ENCODE data around the gene LPP. TPM values are rescaled to one million over a fixed set of nuclear protein-coding genes. Genes with fewer than 3 reads are reported as not detected.

LPP gene
- polyA plus RNA-seq, 1 donor (not counting 4 experiments of a cell fraction or from before 2014, with no cell fraction given) = 16.0 TPM

- Histone ChIP-seq H4K20me1 (ENCODE audit: control insufficient read depth, extremely low read depth, insufficient read depth, low read length) (no peaks in the 10 kb centered on the region), H3K9me3 (ENCODE audit: control insufficient read depth, low read depth, low read length) (no peaks in the 10 kb centered on the region), H3K4me1 (ENCODE audit: control insufficient read depth, extremely low read depth, insufficient read depth, low read length) (no peaks in the 10 kb centered on the region), H3K27me3 (ENCODE audit: control insufficient read depth, extremely low read depth, insufficient read depth, low read length) (no peaks in the 10 kb centered on the region), H3K4me2 (ENCODE audit: control insufficient read depth, extremely low read depth, insufficient read depth, low read depth, low read length) (no peak overlapping the region), H2AFZ (ENCODE audit: control insufficient read depth, low read length) (no peak overlapping the region), H3K36me3 (ENCODE audit: control insufficient read depth in 2 of 2, extremely low read depth in 1 of 2, insufficient read depth in 2 of 2, low read length in 2 of 2) (no peaks in the 10 kb centered on the region), H3K9me1 (ENCODE audit: control insufficient read depth, extremely low read depth, insufficient read depth, low read length) (no peaks in the 10 kb centered on the region), H3K79me2 (ENCODE audit: control insufficient read depth, insufficient read depth, low read length) (no peaks in the 10 kb centered on the region), H3K9ac (ENCODE audit: control insufficient read depth, extremely low read depth, insufficient read depth, low read length) (no peak overlapping the region), H3K27ac (ENCODE audit: control insufficient read depth, insufficient read depth, low read length) (no peak overlapping the region), H3K4me3 (ENCODE audit: control insufficient read depth in 2 of 3, extremely low read depth in 1 of 3, insufficient read depth in 2 of 3, low read depth in 1 of 3, low read length in 3 of 3) (no peak overlapping the region)
- DNase-seq (ENCODE audit: low read depth, low spot score) = no peak
- no peak for FAIRE-seq
- TF ChIP-seq EZH2 (IDR thresholded peaks at IDR 0.05; ENCODE audit: low read length) = no peak
- TF ChIP-seq, protein P1, sequence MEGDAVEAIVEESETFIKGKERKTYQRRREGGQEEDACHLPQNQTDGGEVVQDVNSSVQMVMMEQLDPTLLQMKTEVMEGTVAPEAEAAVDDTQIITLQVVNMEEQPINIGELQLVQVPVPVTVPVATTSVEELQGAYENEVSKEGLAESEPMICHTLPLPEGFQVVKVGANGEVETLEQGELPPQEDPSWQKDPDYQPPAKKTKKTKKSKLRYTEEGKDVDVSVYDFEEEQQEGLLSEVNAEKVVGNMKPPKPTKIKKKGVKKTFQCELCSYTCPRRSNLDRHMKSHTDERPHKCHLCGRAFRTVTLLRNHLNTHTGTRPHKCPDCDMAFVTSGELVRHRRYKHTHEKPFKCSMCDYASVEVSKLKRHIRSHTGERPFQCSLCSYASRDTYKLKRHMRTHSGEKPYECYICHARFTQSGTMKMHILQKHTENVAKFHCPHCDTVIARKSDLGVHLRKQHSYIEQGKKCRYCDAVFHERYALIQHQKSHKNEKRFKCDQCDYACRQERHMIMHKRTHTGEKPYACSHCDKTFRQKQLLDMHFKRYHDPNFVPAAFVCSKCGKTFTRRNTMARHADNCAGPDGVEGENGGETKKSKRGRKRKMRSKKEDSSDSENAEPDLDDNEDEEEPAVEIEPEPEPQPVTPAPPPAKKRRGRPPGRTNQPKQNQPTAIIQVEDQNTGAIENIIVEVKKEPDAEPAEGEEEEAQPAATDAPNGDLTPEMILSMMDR (optimal IDR thresholded peaks at IDR 0.05 in 1 of 3, IDR thresholded peaks at IDR 0.05 in 1 of 3, conservative IDR thresholded peaks at IDR 0.05 in 1 of 3; ENCODE audit: extremely low read depth in 1 of 3, insufficient read depth in 2 of 3, low read length in 3 of 3) = no peak
- dilution Hi-C loops (cut with MboI; ENCODE audit: extremely low pct_ligation_motif_present, low sequenced_read_pairs) = no loop called here
Measured at GRCh38 chr3:188641076-188641475, 487.1 kb downstream of the LPP start.

GRCh38 chr3:188643736-188644135 lies 489.8 kb downstream of the LPP start:
- H4K20me1 ChIP-seq (ENCODE audit: control insufficient read depth, extremely low read depth, insufficient read depth, low read length) = no peaks in the 10 kb centered on the region
- H3K27me3 ChIP-seq (ENCODE audit: control insufficient read depth, extremely low read depth, insufficient read depth, low read length) = no peaks in the 10 kb centered on the region
- no peaks in the 10 kb centered on the region for H3K9me3 ChIP-seq (ENCODE audit: control insufficient read depth, low read depth, low read length)
- no peak overlapping the region for H3K4me2 ChIP-seq (ENCODE audit: control insufficient read depth, extremely low read depth, insufficient read depth, low read depth, low read length)
- H3K79me2 ChIP-seq (ENCODE audit: control insufficient read depth, insufficient read depth, low read length) = no peaks in the 10 kb centered on the region
- H3K4me3 ChIP-seq (ENCODE audit: control insufficient read depth in 2 of 3, extremely low read depth in 1 of 3, insufficient read depth in 2 of 3, low read depth in 1 of 3, low read length in 3 of 3) = no peak overlapping the region
- dilution Hi-C loops (cut with MboI; ENCODE audit: extremely low pct_ligation_motif_present, low sequenced_read_pairs) = no loop called here
- no peak for FAIRE-seq
- H3K27ac ChIP-seq (ENCODE audit: control insufficient read depth, insufficient read depth, low read length) = no peak overlapping the region
- no peak overlapping the region for H3K9ac ChIP-seq (ENCODE audit: control insufficient read depth, extremely low read depth, insufficient read depth, low read length)
- no peak overlapping the region for H2AFZ ChIP-seq (ENCODE audit: control insufficient read depth, low read length)
- TF ChIP-seq EZH2 (IDR thresholded peaks at IDR 0.05; ENCODE audit: low read length) = no peak
- TF ChIP-seq, protein P1 (optimal IDR thresholded peaks at IDR 0.05 in 1 of 3, IDR thresholded peaks at IDR 0.05 in 1 of 3, conservative IDR thresholded peaks at IDR 0.05 in 1 of 3; ENCODE audit: extremely low read depth in 1 of 3, insufficient read depth in 2 of 3, low read length in 3 of 3) = no peak
- DNase-seq (ENCODE audit: low read depth, low spot score) = no peak
- no peaks in the 10 kb centered on the region for H3K9me1 ChIP-seq (ENCODE audit: control insufficient read depth, extremely low read depth, insufficient read depth, low read length)
- no peaks in the 10 kb centered on the region for H3K36me3 ChIP-seq (ENCODE audit: control insufficient read depth in 2 of 2, extremely low read depth in 1 of 2, insufficient read depth in 2 of 2, low read length in 2 of 2)
- no peaks in the 10 kb centered on the region for H3K4me1 ChIP-seq (ENCODE audit: control insufficient read depth, extremely low read depth, insufficient read depth, low read length)

All from keratinocyte (primary cell).